Activated CD8-positive, alpha-beta memory T cell treated with anti-CD3 and anti-CD28 coated beads, Interleukin-2, amount 50 U/mL, for 1 hour (primary cell): ENCODE measurements around the gene GPR78.
"Not testable (repeated sequence)": the region's sequence is repeated elsewhere in the genome, so short reads cannot be mapped to it uniquely, and the experiment has no call there.

Experiments
- DNase-seq: peaks from one replicate; pipeline ENCODE4 v3.0.0-alpha.2; 2020; ENCODE audit errors: extremely low read depth

Gene GPR78

DNA sequence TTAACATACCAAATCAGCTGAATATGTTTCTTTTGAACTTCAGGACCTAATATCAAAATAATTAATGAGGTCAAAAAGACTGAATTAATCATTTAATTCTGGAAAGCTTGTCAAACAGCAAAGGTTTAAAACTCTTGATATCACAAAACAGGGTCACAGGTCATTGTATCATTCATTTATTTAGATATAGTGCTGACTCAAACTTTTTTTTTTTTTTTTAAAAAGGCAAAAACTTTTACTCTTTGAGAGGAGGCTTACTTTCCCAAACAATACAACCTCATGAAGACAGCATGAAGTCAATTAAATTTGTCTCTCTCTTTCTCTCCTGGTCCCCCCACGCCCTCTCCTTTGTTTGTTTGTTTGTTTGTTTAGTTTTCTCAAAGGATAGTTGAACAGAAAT lies 15.6 kb upstream of the GPR78 start:
- DNase-seq, result no peak

DNA sequence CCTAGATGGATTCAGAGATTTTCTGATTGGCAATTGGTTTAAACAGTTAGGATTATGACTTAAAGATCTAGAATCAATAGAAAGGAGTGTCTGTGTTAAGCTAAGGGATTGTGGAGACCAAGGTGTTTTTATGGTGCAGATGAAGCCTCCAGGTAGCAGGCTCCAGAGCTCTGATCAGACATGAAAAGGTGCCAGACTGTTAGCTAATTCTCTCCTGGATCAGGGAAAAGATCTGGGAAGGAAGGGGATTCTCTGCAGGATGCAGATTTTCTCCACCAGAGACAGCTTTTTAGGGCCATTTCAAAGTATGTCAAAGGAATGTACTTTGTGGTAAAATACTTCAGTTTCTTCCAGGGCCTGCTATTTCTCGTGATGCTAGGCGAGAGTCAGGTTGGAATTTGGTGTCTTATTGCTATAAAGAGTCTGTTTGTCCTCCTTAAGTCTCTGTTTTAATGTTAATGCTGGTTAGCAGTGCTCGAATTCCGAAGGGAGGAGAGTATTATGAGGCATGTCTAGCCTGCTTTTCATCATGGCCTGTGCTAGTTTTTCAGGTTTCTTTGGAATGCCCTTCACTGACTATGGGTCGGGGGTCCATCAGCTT lies 12.0 kb upstream of the GPR78 start:
- no peak for DNase-seq

DNA sequence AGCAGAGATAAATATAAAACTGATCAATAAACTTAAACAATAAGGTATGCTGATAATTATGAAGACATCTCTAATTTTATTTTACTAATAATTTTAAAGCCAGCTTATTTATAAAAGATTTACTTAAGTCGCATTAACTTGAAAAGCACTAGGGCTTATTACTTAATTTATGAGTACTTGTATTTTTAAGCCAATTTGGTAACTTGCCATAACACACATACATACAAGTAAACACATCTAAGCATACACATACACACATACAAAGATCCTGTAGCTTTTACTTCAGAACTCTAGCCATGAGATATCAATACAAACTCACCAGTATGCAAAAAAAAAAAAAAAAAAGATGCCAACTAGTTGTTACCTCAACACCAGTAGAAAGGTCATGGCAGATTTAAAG lies 10.0 kb upstream of the GPR78 start:
- DNase-seq, result no peak

DNA sequence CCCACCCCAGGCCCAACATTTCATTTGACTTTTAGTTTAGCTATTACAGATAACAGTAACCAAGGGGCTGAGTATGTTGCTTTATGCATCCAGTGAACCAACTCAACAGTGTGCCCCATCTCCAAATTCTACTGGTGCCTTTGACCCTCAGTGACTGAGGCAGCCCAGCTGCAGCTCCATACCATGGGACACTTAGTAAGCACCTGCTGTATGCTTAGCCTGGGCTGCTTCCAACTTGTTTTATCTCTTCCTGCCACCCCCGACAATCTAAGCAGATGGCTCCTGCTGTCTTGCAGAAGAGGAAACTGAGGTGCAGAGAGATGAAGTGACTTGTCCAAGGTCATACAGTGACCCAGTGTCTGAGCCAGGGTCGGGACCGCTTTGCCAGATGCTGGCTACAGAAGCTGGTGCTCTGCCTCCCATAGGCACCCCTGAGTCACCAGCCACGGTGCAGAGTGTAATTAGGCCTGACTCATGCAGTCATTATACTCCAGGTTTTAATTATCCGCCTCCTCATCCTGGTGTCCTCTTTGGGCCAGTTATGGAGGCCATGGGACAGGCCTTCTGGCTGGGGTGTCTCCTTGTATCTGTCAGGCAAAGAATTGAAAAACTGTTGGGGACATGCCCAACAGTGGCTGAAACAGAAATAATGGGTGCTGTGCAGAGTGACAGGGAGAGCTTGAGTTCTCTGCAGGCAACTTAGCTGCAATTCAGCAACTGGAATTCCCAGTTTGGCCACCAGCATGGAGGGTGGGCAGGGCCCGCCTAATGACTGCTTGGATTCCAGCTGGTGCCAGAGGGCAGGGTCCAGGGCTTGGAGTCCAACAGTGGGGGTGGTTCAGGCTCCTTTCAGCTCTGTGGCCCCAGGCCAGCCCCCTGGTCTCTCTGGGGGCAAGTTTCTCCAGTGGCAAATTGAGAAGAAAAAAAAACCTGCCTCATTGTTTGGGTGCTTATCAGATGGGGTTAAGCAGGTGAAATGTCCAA lies 8.2 kb upstream of the GPR78 start:
- no peak for DNase-seq

DNA sequence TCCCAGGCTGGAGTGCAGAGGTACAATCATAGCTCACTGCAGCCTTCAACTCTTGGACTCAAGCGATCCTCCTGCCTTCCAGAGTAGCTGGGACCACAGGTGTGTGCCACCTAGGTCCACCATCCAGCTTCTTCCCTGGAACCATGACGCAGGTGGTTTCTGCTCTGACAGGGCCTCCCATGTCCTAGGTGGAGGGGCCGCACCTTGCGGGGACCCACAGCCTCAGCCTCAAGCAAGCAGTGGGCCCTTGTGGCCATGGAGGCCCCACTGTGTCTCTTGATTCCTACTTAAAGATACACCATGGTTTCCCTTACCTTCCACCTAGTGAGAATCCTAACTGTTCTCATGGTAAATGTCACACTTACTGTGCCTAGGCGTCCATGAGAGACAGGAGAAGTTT lies 6.9 kb upstream of the GPR78 start:
- DNase-seq, result no peak

DNA sequence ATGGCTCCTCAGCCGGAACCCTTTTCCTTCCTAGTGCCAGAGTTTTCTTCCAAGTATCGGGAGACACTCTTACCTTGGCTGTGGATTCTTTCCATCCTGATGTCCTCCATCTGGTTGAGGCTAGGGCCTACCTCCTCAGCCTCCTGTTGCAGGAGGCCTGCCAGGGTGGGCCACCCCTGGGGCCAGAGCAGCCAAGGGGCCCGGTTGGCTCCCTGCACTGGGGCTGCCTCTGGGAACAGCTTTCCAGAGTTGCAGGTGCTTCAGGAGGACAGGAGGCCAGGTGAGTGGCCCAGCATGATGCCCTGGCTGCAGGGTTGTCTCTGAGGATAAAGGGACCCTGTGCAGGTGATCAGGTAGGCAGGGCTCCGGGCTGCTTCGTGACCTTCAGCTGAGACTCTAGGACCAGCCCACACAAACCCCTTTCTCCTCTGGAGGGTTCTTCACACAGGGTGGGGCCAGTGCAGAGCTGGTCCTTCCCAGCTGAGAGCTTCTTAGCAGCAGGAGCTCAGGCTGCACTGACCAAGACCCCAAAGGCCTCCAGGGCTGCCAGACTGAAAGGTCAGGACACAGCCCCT lies 5.3 kb upstream of the GPR78 start:
- no peak for DNase-seq

DNA sequence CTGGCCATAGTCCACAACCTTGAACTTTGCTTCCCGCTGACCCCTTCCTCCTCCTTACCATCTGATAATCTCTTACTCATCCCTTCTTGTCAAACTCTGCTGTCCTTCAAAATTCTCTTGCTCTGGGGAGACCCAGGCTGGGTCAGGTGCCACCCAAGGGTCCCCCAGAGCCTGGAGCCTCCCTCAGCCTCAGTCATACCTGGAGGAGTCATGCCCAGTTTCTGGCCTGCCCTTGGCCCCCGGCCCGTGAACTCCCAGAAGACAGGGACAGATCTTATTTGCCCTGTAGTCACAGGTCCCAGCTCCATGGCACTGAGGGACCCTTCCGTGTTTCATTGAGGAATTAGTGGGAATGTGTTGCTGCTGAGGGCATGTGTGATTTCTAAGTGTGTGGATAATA lies 4.7 kb upstream of the GPR78 start:
- no peak for DNase-seq

DNA sequence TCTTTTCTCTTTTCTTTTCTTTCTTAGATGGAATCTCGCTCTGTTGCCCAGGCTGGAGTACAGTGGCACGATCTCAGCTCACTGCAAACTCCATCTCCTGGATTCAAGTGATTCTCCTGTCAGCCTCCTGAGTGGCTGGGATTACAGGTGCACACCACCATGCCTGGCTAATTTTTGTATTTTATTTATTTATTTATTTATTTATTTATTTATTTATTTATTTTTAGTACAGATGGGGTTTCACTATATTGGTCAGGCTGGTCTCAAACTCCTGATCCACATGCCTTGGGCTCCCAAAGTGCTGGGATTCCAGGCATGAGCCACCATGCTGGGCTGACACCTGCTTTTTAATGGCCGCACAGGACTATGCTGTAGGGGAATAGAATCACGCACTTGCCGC lies 3.6 kb upstream of the GPR78 start:
- DNase-seq, result not testable (repeated sequence)

DNA sequence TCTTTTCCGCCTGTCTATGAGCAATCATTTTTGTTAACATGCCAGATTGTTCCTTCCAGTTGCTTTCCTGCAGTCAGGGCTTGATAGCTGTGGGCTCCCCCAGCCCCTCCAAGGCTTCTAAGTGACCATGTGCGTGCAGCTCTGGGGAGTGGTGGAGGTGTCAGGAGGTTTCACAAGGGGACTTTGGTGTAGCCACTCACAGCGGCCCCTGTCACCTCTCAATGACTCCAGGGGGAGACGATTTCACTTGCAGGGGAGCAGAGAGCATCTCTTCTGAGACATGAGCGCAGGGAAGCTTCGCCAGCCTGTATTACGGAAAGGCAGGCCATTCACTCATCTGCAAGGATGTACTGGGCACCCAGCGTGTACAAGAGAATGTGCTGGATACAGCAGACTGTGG lies 3.1 kb upstream of the GPR78 start:
- no peak for DNase-seq

DNA sequence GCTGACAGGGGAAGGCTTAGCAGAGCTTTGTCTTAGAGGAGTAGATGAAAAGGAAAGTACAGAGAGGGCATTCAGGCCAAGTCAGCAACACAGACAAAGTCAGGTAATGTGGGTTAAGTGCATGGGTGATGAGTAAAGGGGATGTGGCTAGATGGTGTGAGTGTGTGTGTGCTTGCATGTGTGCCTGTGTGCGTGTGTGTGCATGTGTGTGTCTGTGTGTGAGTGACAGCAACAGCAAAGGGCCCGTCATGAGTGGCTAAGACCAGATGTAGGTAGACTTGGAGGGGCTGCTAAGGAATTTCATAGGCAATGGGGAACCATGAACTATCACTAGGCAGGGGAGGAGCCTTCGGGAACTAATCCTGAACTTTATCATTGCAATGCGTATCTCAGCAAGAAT lies 2.2 kb upstream of the GPR78 start:
- no peak for DNase-seq

DNA sequence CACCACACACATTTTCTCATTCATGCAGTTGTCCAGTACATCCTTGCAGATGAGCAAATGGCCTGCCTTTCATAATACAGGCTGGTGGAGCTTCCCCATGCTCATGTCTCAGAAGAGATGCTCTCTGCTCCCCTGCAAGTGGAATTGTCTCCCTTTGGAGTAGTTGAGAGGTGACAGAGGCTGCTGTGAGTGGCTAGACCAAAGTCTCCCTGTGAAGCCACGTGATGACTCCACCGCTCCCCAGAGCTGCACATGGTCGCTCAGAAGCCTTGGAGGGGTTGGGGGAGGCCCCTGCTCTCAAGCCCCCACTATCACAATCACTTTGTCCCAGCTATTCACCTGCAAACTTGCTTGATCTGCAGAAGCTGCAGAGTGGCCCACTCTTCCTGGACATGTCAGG lies 1.5 kb upstream of the GPR78 start:
- no peak for DNase-seq

DNA sequence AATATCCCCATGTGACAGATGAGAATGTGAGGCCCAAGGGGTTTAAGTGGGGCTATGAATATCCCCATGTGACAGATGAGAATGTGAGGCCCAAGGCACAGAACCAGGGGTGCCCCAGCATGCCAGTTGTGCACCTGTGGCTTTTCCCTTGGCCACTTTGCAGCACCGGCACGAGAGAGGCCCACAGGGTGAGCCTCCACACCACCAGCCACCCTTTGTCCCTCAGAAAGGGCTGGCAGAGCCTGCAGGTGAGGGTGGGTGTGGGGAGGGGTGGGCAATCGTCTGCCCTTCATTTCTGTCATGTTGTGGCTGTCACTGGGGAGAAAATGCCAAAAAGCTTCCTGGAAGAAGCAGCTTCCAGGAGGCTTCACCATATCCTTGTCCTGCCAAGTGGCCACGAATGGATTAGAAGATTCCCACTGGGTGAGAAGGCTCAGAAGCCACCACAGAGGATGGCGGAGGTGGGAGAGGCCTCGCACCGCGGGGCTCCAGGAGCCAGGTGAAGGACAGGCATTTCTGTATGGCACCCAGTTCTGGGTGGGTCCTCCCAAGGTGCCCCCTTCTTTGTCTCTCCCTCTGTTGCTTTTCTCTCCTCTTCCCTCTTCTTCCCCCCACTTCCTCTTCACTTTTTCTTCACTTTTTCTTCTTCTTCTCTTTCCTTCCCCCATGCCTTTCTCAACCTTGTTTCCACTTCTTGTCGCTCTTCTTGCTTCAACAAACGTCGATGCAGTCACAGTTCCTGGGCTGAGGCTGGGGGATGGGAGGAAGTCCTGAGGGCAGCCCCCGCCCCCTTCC lies 469 bp upstream of the GPR78 start:
- DNase-seq, result no peak

DNA sequence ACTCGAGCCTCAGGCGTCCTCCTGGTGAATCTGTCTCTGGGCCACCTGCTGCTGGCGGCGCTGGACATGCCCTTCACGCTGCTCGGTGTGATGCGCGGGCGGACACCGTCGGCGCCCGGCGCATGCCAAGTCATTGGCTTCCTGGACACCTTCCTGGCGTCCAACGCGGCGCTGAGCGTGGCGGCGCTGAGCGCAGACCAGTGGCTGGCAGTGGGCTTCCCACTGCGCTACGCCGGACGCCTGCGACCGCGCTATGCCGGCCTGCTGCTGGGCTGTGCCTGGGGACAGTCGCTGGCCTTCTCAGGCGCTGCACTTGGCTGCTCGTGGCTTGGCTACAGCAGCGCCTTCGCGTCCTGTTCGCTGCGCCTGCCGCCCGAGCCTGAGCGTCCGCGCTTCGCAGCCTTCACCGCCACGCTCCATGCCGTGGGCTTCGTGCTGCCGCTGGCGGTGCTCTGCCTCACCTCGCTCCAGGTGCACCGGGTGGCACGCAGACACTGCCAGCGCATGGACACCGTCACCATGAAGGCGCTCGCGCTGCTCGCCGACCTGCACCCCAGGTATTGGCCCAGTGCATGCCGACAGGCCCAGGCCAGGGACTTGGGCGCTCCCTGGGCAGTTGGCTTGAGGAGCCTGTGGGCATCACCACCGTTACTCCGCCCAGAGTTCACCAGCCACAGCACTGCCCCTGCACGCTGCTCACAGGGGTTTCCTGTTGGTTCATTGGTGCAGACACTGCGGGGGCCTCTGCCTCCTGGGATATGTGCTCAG lies 1.1 kb downstream of the GPR78 start:
- no peak for DNase-seq

DNA sequence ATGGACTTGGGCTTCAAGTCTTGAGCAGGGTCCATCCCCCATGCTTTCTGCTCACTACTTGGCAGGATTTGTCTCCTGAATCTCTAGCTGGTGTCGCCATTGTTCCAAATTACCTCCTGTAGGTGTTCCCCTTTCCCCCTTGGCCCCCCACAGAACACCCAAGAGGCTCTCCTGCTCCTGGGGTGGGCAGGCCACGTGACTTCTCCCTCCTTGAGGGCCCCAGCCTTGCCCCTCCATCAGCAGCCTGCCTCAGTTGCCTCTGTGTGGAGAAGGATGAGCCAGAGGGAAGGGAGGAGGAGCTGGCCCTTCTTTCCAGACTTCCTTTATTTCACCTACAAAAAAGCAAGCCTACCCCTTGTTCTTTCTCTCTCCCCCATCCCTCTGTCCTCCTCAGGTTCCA lies 1.8 kb downstream of the GPR78 start:
- DNase-seq, result no peak

DNA sequence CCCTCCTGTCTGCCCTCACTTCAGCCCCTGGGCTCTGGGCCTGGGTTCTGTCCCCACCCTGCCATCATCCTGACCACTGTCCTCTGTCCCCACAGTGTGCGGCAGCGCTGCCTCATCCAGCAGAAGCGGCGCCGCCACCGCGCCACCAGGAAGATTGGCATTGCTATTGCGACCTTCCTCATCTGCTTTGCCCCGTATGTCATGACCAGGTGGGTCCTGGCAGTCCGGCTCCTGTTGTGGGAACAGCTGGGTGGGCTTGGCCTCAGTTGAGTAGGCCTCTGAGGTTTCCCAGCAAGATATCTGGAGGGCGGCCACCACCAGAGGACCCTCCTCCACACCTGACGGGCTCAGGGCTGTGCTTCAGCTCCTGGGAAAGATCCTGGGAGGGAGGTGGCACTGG lies 2.2 kb downstream of the GPR78 start:
- no peak for DNase-seq

DNA sequence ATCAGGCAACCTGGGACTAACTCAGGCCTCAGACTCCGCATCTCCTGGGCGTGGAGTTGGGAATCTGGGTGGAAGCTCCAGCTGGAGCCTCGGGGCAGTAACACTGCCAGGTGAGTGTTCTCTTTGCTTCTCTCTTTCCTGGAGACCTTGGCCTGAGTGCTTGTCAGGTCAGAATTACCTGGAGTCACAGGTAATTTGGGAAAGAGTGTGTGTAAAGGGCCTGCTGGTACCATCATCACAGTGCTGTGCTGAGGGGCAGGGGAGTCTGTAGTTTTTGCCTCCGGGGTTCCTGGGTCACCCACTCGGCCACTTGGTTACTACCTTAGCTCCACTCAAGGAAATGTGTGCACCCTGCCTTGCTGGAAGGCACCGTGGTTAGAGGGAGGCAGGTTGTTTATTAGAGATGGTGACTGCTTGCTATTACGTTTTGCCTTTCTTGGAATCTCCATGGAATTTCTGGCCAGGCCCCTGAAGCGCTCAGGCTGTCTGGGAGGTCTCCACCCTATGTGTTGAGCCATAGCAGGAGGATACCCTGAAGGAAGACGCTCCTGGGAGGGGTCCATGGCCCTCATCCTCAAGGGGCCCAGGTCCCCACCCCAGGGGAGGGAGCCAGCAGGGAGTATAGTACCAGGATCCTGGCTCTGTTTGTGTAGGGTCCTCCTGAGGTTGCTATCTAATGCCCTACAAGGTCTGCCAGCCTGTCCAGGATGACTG lies 2.9 kb downstream of the GPR78 start:
- DNase-seq, result no peak

DNA sequence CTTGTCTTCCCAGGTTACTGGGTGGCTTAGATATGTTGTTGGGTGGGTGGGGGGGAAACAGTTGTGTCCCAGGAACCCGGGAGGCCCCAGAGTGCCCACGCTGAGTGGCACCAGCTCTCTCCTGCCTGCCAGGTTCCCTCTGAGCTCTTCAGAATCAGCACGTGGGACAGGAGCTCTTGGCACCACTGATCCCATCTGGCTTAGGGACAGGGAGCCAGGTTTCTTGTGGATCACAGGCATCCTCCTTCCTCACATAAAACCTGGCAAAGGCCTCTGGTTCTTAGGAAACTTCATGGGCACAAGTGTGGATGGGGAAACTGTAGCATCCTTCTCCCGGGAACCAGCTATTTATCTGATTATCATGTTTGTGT lies 3.4 kb downstream of the GPR78 start:
- DNase-seq, result no peak

DNA sequence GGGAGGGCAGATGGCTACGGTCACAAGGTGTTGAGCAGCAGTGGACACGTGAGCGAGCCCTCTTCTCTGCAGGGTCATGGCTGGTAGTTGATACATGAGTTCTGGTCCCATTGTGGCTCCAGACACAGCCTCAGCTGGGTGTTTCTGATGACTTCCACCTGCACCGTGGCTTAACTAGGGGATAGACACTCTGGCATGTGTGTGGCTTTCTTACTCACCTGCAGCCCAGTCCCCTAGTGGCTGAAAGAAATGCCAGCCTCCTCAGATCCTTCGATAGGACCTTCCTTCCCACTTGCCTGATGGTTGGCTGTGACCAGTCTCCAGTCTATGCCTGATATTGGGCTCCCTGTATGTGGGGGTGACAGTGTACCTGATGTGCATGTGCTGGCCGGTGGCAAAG lies 5.0 kb downstream of the GPR78 start:
- DNase-seq, result no peak

DNA sequence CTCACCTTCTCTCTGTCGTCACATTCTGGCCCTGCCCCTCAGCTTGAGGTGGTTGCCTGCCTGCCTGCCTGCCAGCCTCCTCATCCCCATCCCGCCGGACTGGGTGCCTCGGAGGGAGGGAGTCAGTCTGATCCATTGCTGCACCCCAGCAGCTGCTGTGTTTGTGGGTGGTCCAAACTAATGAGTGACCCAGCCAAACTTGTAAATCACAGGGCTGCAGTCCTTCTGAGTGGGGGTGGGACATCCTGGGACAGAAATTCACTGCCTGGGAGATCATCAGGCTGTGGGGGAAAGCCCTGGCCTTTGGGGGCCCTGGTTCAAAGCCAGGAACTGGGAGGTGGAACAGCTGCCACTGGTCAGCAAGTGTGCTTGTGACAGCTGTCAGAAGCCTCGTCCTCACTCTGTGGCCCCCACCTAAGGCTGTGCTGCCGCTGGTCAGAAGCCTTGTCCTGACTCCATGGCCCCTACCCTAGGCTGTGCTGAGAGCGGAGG lies 5.6 kb downstream of the GPR78 start:
- no peak for DNase-seq

DNA sequence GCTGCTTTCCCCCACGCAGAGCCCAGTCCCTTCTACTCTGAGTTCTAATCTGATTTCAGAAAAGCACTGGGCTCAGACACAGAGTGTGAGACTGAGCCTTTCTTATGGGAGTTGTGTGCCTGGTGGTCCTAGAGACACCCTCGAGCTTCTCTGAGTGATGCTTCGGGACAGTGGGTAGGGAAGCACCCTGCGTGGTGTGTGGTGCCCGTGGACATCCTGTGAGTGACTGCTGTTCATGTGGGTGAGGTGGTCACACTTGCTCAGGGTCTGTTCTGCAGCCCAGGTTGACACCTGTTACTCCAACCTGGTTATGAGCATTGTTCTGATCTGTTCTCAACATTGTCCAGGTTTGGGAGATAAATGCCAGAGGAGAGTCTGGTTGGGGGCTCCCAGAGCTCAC lies 6.1 kb downstream of the GPR78 start:
- DNase-seq, result no peak
